ENCODE results near the gene ITGA5.

The ITGA5 gene

DNA sequence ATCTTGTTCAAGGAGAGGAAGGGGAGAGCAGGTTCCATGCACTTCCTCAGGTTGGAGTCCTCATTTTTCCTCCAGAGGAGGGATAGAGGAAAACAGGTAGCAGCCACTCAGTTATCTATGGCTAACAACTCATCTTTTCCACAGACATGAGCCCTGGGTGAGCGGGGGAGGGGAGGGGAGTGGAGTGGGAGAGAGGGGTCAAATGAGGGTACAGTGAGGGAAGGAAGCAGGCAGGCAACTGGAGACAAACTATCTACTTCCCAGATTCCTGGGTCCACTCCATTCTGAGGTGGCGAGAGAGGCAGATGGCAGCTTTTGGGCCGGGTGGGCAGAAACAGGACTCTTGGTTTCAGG lies 32.0 kb downstream of the ITGA5 start:
- DNase-seq: no peak

DNA sequence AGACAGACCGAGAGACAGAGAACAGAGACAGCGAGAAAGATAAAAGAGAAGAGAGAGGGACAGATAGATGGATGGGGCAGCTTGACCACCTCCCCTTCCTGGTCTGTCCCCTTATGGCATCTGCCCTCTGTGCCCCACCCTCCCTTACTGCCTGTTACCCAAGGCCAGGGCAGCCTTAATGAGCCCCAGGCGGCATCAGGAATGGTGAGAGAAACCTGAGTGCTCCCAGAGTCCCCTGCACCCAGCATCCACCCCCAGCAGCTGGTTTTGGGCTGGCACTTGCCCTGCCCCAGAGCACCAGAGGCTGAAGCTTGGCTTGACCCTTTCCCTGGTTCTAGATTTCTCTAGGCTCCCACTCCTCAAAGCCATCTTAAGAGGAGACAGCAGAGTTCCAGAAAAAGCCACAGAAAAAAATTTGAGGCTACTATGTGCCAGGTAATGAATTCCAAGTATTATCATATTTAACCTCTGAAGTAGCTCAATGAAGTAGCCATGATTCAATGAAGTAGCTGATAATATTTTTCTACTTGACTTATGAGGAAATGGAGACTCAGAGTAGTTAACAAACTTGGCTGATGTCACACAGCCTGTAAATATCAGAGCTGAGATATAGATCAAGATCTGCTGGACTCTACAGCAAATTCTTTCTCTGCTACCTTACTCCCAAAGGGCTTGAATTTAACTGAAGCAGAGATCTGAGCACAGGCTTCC lies 32.5 kb downstream of the ITGA5 start:
- no peak for DNase-seq

DNA sequence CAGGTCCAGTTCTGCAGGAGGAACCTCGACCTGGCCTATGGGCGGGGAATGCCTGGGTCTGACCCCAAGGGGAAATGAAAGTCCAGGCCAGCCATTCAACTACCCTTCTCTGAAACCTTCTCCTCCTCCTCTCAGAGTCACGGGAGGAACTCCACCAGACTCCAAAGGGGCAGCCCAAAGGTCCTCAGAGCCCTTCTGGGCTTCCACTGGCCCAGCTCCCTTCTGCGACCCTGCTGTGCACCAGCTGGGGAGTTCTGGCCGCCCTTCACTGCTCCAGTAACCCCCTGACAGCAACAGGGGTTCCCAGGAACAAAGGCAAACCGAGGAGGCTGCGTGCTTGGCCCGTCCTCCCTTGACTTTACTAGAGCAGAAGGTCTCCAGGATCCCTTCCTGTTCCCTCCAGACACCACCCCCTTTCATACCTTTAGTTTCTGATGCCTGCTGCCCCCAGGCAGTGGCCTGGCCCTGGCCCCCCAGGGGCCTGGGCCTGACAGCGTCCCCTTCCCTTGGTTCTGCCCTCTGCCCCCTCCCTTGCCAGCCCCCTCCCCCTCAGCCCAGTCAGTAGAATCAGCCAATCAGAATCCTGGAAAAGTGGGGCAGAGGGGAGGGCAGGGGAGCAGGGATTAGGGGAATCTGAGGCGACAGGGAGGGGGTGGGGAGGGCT lies 33.7 kb downstream of the ITGA5 start:
- DNase-seq: no peak

DNA sequence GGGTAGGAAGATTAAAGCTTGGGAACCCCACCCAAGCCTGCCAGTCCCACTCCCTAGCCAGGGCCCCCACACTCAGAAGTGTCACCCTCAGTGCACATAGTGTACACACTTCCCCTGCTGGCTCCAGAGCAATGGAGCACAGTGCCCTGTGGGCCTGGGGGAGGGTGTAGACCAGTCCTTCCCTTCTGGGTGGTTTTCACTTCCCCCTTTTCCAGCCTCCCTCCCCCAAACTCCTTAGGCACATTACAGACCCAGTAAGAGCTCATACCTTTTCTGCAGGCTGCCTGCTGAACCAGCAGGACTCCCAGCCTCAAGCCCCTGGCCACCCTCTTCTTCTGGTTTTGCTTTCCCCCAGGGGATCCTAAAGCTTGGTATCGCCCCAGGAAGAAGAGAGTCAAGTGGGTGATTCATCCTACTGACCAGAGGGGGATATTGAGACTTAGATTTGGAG lies 34.5 kb downstream of the ITGA5 start, which contains the start of gene ZNF385A:
Gene ZNF385A (minus strand): TSS at position 143 of the 451 bp plus-strand sequence. CDS start 219 bp downstream, outside the sequence.
- DNase-seq: no peak

DNA sequence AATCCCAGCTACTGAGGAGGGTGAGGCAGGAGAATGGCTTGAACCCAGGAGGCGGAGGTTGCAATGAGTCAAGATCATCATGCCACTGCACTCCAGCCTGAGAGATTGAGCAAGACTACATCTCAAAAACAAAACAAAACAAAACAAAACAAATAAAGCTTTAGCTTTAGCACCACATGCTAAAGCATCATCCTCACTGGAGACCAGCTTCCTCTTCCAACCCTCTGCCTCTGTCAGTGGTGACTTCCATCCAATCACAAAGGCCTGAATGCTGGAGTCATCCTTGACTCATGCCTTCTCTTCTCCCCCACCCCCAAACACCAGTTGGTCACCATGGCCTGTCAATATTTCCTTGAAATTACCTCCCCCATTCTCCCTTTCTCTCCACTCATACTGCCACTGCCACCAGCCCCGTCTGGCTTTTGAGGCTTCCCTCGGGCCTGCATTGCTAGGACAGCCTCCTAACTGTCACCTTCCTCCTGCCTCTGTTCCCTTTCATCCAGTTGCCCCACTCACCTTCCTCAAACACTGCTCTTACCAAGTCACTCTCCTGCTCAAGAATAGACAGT lies 35.9 kb downstream of the ITGA5 start:
- DNase-seq: no peak

DNA sequence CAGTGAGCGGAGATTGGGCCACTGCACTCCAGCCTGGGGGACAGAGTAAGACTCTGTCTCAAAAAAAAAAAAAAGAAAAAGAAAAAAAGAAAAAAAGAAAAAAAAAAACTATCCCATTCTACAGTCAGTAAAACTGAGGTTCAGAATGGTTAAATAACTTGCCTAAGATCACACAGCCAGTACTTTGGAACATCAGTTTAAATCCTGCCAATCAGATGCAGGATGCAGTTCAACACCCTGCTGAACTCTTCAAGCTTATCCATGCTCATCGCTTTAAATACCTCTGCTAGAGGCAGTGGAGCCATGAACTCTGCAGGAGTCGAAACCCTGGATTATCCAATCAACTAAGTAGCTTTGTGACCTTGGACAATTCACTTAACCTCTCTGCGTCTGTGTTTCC lies 37.9 kb downstream of the ITGA5 start:
- no peak for DNase-seq

DNA sequence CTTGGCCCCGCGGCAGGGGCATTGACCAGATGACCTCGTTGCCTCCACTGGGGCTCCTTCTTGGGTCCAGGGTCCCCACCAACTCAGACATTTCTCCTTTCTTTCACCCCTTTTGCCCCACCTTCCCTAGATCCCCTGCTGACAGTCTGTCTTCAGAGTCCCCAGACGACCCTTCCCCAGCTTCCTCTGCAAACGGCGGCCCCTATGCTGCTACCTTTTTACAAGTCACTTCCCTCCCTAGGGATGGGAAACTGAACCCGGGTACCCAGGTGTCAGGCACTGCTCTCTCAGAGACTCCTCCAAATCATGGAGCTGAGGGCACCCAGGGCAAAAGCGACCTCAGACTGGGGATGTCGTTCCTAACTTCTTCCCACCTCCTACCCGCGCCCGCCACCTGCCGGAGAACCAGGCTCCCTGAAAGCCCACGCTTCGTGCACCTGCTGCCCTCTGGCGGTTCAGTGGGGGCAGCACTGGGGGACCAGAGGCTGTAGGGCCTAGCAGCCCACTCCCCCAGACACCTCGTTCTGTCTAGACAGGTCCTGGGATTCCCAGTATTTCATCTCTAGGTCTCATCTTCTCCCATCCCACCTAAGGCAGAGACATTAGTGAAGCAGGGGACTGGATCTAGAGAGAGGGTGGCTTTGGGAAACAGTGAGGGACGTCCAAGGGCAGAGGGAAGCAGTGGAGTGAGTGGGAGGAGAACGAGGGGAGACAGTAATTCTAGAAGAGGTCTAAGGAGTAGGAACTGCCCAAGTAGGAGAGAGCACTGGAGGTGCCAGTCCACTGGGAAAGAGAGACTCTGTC lies 39.5 kb downstream of the ITGA5 start:
- DNase-seq: peak; percentile 67

DNA sequence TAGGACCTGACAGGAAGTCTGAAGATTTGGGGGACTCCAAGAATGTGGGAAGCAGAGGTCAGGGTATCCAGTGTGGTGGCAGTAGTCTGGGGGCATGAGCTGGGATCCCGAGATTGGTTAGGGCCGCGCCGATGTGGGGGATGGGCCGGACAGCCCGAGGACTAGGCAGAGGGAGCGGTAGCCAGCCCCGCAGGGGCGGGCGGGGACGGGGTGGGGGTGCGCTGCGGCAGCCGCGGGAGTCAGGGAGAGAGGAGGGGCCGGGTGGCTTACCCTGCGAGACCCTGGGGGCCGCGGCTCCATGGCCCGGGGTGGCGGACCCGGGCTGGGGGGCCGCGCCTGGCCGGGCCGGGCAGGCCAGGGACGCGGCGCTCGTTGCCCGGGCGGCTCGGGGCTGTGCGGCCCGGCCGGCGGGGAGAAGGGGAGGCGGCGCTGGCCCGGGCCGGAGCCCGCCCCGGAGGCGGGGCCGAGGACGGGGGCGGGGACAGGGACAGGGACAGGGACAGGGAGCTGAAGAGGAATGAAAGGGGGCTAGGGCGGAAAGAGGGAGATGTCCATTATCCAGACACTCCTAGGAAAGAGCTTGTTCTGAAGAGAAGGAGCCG lies 40.2 kb downstream of the ITGA5 start:
- DNase-seq: no peak

DNA sequence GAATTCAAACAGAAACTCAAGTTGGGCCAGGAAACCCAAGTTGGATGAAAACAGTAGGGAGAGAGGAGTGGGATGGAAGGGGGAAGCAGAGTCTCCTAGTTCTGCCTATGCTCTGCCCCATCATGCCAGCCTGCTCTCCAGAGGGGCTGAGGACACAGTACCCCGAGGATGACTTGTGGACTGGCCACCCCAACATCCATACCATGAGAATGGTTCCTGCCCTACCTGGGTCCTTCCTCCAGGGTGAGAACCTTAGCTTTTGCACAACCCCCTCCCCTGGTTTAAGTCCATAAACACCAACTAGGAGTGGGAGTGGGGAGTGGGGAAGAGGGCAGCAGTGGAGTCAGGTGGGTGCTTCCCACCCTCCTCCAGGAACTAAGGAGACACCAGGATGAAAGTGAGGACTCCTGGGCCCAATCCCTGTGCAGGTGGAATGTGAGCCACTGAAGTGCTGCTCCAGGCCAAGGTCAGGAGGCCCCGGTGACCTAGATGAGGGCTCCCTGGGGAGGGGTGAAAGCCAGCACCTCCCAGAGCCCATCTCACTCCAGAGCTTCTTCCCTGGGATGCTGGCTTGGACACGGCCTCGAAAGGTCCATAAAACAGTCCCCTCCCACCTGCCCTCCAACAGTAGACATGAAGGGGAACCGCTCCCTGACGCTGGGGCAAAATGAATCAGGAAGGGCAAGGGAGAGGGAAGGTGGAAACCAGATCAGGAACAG lies 41.1 kb downstream of the ITGA5 start:
- DNase-seq: no peak

DNA sequence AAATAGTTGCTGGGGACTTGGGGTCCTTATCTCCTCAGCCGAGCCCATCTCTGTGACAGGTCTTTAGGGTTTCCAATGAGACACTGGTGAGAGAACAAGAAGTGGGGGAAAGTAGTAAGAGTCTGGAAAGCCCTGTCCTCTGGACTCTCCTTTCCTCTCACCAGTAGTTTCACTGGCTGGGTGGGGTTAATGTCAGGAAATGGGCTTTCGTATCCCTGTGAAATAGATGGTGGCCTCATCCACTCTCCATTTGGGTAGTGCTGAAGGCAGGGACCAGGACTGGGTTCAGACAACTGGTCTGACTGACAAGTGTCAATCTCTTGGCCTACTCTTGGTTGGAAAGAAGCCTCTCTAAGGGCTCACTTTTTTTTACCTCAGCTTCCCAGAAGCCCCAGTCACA lies 42.1 kb downstream of the ITGA5 start:
- DNase-seq: no peak

DNA sequence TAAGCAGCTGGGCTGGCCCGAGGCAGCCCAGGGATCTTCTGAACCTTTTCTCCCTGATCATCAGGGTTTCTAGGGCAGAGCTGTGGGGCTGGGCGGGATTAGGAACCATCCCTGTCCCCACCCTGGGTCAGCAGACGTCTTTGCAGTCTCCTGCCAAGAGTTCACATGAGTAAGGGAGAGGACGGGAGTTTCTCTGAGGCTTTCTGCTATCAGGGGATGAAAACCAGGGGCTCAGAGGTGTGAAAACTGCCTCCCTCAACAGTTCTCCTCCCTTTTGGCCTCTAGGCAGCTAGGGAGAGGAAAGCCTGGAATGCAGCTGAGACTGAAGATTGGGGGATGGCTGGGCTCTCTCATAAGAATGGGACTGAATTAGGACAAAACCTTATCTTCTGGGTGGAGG lies 42.5 kb downstream of the ITGA5 start:
- no peak for DNase-seq

DNA sequence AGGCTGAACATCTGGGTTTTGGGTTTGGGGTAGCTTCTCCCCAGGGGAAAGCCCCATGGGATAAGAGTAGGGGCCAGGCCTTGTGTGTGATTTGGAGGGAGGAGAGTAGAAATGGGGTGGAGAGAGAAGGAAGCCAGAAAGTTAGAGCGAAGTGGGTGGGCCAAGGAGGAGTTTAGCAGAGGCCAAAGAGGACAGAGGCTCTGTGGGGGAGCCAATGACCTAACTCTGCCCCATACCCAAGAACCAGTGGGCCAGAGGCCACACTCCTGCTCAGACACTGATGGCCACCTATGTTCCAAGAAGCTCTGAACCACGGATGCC lies 43.8 kb downstream of the ITGA5 start:
- no peak for DNase-seq

DNA sequence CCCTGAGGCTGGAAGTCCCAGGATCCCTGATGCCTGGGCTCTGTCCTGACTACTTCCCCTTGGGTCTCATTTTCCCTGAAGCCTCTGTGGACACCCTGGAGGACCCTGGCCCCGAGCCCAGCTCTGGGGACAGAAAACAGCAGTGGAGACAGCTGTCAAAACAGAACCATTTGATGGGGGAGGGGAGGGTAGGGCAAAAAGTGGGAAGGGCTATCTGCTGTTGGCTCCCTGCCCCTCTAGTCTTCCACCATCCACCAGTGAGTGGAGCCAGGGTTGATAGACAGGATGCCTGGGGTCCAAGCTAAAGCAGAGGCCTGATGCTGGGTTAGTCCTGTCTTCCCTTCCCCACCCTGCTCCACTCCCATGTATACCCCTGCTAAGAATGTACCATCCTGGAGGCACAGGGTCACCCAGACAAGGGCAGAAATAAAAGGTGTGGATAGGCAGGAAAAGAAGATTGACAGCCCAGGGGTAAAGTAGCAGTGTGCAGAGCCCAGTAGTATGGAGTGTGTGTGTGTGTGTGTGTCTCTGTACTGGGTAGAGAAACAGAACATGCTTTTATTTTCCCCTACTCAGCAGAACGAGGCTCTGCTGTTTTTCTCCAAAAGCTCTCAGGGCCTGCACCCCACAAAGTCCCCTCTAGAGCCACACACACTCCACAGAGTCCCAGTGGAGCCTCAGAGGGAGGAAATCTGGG lies 44.4 kb downstream of the ITGA5 start:
- no peak for DNase-seq

DNA sequence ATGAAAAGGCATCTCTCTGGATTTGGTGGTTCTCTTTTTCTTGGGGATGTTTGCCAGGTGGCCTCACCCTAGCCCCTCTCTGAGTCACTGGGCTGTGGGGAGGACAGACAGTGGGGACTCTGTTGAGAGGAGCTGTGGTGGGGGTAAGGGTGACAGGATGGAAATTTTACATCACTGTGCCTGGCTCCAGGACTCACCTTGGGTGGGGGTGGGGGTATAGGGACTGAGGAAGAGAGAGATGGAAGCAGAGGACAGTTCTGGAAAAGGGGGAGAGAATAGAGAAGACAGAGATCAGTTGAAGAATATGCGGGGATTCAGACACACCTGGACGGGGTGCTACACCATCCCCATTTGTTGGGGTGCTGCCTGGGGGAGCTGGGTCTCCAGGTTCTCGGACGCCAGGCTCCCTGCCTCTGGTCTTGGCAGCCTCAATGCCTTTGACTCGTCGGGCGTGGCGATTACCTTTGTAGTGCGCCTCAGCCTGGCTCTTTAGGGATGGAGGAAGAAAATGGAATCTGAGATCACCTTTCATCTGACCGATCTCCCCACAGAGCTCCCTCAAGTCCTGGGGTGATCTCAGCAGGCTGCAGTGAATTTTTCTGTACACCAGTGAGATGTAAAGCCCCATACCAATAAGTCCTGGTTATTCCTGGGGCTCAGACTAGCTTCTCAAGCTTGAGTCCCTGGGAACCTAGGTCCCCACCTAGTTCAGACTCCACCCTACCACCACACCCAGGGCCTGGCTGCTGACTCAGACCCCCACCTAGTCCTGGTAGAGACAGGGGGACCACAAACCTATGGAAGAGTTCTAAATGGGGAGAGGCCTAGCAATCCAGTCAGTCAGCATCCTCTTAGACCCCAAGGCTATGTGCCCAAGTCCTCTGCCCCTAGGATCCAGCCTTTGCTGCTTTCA lies 45.2 kb downstream of the ITGA5 start:
- no peak for DNase-seq

DNA sequence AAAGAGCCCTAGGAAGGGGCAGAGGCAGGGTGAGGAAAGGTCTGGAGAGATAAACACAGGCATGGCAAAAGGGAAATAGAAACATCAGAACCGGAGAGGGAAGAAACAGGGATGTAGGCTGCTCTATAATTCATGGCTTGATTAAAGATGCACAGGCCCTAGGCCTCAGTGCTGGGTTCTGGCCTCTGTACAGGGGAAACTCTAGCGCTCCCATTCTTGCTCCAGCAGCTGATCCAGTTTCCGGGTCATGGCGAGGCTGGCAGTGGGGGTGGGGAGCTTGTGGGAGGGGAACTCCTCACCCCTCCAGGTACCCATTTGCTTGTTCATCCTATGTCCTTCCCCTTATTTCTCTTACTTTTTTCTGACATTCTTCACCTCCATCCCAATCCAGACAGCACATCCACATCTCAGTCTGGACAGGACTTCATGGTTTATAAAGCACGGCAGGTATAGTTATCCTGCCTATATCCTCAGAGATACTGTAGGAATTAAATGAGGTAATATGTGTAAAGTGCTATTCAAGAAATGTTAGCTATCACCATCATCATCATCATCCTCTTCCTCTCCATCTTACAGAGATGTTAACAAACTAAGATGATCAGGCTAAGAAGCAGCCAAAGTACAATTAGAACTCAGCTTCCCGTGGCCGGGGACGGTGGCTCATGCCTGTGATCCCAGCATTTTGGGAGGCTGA lies 46.8 kb downstream of the ITGA5 start:
- no peak for DNase-seq

DNA sequence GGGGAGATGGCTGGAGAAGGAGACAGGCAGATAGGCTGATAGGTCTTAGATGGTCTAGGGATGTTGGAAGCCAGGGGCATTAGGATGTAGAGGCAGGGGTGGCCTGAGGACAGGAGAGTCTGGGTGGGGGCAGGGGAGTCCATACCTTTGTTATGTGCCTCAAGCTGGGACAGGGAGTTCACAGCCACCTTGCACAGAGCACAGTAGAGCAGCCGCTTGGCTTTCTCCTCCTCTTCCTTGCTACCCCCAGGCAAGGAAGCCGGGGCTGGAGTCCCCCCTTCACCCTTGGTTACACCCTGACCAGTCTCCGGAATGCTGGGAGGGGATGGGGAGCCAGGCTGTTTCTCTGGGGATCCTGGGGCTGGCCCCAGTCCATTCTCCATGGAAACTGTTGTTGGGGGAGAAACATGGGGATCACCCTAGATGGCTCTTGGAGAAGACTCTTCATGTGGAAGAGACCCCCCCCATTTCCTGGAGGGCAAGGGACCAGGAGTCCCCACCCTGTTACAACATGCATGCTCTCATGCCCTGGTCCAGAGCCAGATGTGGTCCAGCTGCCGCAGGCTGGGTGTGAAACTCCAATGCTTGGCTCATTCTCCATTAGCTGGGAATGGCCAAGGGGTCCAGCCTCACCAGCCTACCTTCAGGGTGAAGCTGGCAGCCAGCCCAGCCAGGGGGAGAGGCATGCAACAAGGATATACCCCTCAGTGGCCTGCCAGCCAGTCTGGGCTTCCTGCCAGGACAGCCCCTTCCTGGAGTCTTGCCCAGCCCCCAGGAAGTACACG lies 47.5 kb downstream of the ITGA5 start:
- DNase-seq: no peak

DNA sequence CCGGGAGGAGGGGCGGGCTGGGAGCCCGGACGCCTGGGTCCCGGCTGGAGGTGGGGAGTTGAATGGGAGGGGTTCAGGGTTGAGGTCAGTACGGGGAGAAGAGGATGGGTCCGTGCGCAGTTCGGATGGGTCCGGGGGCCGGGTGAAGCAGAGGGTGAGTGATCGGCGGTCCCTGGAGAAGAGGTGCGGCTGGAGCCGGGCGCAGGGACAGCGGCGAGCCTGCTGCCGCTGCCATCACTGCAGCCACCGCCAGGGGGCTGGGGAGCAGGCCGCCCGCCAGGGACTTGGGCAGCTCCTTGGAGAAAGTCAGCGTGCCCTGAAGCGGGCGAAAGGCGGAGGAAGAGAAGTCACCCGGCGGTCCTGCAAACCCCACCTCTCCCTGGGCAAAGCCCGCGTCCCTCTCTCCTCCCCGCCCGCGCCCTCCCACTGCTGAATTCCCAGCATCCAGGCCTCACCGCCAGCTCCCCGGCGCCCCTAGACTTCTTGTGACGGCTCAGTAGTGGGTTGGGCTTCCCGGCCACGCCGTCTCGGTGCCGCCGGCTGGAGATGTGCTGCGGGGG lies 48.8 kb downstream of the ITGA5 start:
- no peak for DNase-seq

DNA sequence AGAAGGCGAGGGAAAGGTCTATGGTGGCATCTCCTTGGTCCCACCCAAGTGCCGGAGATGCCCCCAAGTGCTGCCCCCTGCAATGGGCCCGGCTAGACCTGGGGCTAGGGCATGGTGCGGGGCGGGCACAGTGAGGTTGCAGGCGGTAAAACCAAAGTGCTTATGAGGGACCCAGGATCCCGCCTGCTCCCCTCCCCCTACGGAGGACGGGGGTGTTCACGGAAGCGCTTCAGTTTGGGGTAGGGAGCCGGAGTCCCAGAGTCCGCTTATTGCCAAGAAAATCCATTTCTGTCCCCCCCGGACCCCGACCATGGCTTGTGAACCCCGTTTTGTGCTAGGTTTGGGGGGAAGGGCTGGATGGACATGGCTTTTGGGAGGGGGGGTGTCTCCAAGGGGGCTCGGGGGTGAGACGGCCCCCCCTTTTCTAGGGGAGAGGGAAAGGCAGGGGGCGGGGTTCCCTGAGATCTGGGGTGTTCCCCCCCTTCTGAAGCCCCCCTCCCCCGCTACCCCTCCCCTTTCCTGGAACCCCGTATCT lies 49.4 kb downstream of the ITGA5 start:
- no peak for DNase-seq
